Liver (tissue), 9 donors: ENCODE data around the gene SNN. TPM values are rescaled to one million over a fixed set of nuclear protein-coding genes. Genes with fewer than 3 reads are reported as not detected.

ENCODE experiments used
- DNase-seq: peaks from one replicate; pipeline ENCODE4 v3.0.0-alpha.2; 2017; ENCODE audit warnings: low spot score
- H3K27ac ChIP-seq, 2 donors: one replicate each; pipeline ENCODE4 v1.7.0; 2013; ENCODE audit warnings: inconsistent platforms in 2 of 2, low read length in 2 of 2, control low read depth in 1 of 2, low read depth in 1 of 2, mild to moderate bottlenecking in 1 of 2
- H3K27me3 ChIP-seq, 4 donors: one replicate each; pipeline versions ENCODE4 v1.6.1 to v1.7.0; 2013; ENCODE audit warnings: low read length in 3 of 4, inconsistent platforms in 1 of 4, mild to moderate bottlenecking in 1 of 4, moderate library complexity in 1 of 4; ENCODE audit not compliant: control insufficient read depth in 4 of 4, insufficient read depth in 4 of 4
- H3K36me3 ChIP-seq, 4 donors: one replicate each; pipeline versions ENCODE4 v1.6.1 to v1.7.0; 2013; ENCODE audit warnings: low read length in 3 of 4, mild to moderate bottlenecking in 3 of 4, low read depth in 1 of 4, moderate library complexity in 1 of 4; ENCODE audit not compliant: control insufficient read depth in 4 of 4, insufficient read depth in 3 of 4
- H3K4me1 ChIP-seq, 4 donors: one replicate each; pipeline versions ENCODE4 v1.6.1 to v1.7.0; 2013; ENCODE audit warnings: low read length in 3 of 4, mild to moderate bottlenecking in 3 of 4, moderate library complexity in 1 of 4; ENCODE audit not compliant: control insufficient read depth in 4 of 4, insufficient read depth in 4 of 4
- H3K4me3 ChIP-seq, 3 donors: one replicate each; pipeline versions ENCODE4 v1.6.1 to v1.7.0; 2013; ENCODE audit warnings: low read length in 3 of 3, control low read depth in 1 of 3, low read depth in 1 of 3, mild to moderate bottlenecking in 1 of 3
- H3K9ac ChIP-seq, 2 donors: one replicate each; pipeline ENCODE4 v1.7.0; 2013; ENCODE audit warnings: low read length in 2 of 2, mild to moderate bottlenecking in 2 of 2, moderate library complexity in 2 of 2, control low read depth in 1 of 2, low read depth in 1 of 2
- H3K9me3 ChIP-seq, 4 donors: one replicate each; pipeline versions ENCODE4 v1.6.1 to v1.7.0; 2013; ENCODE audit warnings: low read length in 3 of 4; ENCODE audit not compliant: control insufficient read depth in 4 of 4
- EGR1 ChIP-seq, 2 donors: IDR thresholded peaks; 2 replicates each; pipeline ENCODE4 v1.6.1; 2016 to 2018; ENCODE audit warnings: antibody characterized with exemption in 2 of 2, low read depth in 2 of 2
- FOXA1 ChIP-seq: IDR thresholded peaks from 2 replicates; pipeline ENCODE4 v1.6.1; 2016; ENCODE audit warnings: antibody characterized with exemption
- FOXA2 ChIP-seq: IDR thresholded peaks from 2 replicates; pipeline ENCODE4 v1.6.1; 2016; ENCODE audit warnings: antibody characterized with exemption
- GABPA ChIP-seq, 2 donors: IDR thresholded peaks in 1 of 2; conservative IDR thresholded peaks in 1 of 2; 2 replicates each; pipeline ENCODE4 v1.6.1; 2016; ENCODE audit warnings: antibody characterized with exemption in 2 of 2, mild to moderate bottlenecking in 1 of 2, moderate library complexity in 1 of 2
- HNF4A ChIP-seq, 2 donors: conservative IDR thresholded peaks; 2 replicates each; pipeline ENCODE4 v1.6.1; 2016; ENCODE audit warnings: antibody characterized with exemption in 2 of 2, mild to moderate bottlenecking in 2 of 2
- HNF4G ChIP-seq: IDR thresholded peaks from 2 replicates; pipeline ENCODE4 v1.6.1; 2016; ENCODE audit warnings: antibody characterized with exemption
- JUND ChIP-seq, 2 donors: IDR thresholded peaks; 2 replicates each; pipeline ENCODE4 v1.6.1; 2016; ENCODE audit warnings: antibody characterized with exemption in 2 of 2
- NR2F2 ChIP-seq: IDR thresholded peaks from 2 replicates; pipeline ENCODE4 v1.6.1; 2016; ENCODE audit warnings: antibody characterized with exemption
- RAD21 ChIP-seq, 2 donors: IDR thresholded peaks; 2 replicates each; pipeline ENCODE4 v1.6.1; 2016; ENCODE audit warnings: antibody characterized with exemption in 2 of 2, mild to moderate bottlenecking in 2 of 2
- RXRA ChIP-seq, 2 donors: IDR thresholded peaks; 2 replicates each; pipeline ENCODE4 v1.6.1; 2017 to 2018; ENCODE audit warnings: antibody characterized with exemption in 2 of 2, mild to moderate bottlenecking in 1 of 2
- SP1 ChIP-seq: IDR thresholded peaks from 2 replicates; pipeline ENCODE4 v1.6.1; 2018; ENCODE audit warnings: antibody characterized with exemption, mild to moderate bottlenecking
- TAF1 ChIP-seq: conservative IDR thresholded peaks from 2 replicates; pipeline ENCODE4 v1.6.1; 2016; ENCODE audit warnings: antibody characterized with exemption, mild to moderate bottlenecking
- YY1 ChIP-seq: IDR thresholded peaks from 2 replicates; pipeline ENCODE4 v1.6.1; 2016; ENCODE audit warnings: antibody characterized with exemption, mild to moderate bottlenecking
- WGBS: extraction: QIAGEN DNeasy Blood & Tissue Kit; methylation state at CpG from one replicate; pipeline ENCODE4 v1.1.7; 2013; 5-methylcytosine and 5-hydroxymethylcytosine counted together
- polyA plus RNA-seq, 2 donors: library from polyadenylated mRNA; stranded (reverse) in 1 of 2; unstranded in 1 of 2; fragments of 200-250 nt in 1 of 2; fragments of >200 nt in 1 of 2; fragmentation: Nextera tagmentation in 1 of 2; extraction: Ambion mirVana in 1 of 2; gene quantifications; one replicate each; pipeline versions ENCODE4 v1.2.1 to v1.2.3, GENCODE V29; 2013 to 2015
- total RNA-seq, 2 donors: library from RNA; depleted of rRNA; stranded (reverse); fragments of >200 nt; gene quantifications; one replicate each; pipeline ENCODE4 v1.2.3, GENCODE V29; 2014
- TF ChIP-seq, protein P1 (sequence below): fragments of 150-350 bp; IDR thresholded peaks from 2 replicates; pipeline ENCODE4 v1.5.1; 2017; ENCODE audit warnings: improper control_type of control experiment, low read depth, low read length; ENCODE audit not compliant: missing input control
- TF ChIP-seq, protein P2 (sequence below): IDR thresholded peaks from 2 replicates; pipeline ENCODE4 v1.6.1; 2016; ENCODE audit warnings: antibody characterized with exemption
- TF ChIP-seq, protein P3 (sequence below): IDR thresholded peaks from 2 replicates; pipeline ENCODE4 v1.6.1; 2016; ENCODE audit warnings: antibody characterized with exemption
- TF ChIP-seq, protein P4 (sequence below): IDR thresholded peaks from 2 replicates; pipeline ENCODE4 v1.6.1; 2016; ENCODE audit warnings: antibody characterized with exemption, mild to moderate bottlenecking
- TF ChIP-seq, protein P5 (sequence below): IDR thresholded peaks from 2 replicates; pipeline ENCODE4 v1.6.1; 2016; ENCODE audit warnings: antibody characterized with exemption
- donor health status: healthy.
- donor health status: healthy.
- donor health status: healthy.
- donor health status: healthy.
- donor health status: healthy.

The SNN gene
- total and polyA plus RNA-seq, 4 donors: 2.5 to 6.2 (median 5.3) TPM

DNA sequence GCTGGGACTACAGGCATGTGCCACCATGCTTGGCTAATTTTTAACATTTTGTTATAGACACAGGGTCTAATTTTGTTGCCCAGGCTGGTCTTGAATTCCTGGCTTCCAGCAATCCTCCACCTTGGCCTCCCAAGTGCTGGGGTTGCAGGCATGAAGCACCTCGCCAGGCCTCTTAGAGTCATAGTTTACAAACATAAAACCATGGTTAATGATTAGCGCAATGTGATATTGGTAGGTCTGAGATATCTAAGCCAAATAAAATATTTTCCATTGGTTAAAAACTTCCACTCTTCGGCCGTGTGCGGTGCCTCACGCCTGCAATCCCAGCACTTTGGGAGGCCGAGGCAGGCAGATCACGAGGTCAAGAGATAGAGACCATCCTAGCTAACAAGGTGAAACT, 57.8 kb downstream of the SNN start:
- no peaks in the 10 kb centered on the region for H3K27me3 ChIP-seq
- H3K36me3 ChIP-seq: peaks cover 8 to 18% (median 15%) of the 10 kb centered on the region in 4 donors
- WGBS: 36% methylated on average over 8 of the region's 8 CpGs
- no peak overlapping the region for H3K9ac ChIP-seq
- TF ChIP-seq SP1: peak; percentile 44
- no peak for TF ChIP-seq TAF1
- peak in 1 of 2 donors; percentile 65 for TF ChIP-seq JUND (IDR thresholded peaks at IDR 0.05)
- TF ChIP-seq, protein P1, sequence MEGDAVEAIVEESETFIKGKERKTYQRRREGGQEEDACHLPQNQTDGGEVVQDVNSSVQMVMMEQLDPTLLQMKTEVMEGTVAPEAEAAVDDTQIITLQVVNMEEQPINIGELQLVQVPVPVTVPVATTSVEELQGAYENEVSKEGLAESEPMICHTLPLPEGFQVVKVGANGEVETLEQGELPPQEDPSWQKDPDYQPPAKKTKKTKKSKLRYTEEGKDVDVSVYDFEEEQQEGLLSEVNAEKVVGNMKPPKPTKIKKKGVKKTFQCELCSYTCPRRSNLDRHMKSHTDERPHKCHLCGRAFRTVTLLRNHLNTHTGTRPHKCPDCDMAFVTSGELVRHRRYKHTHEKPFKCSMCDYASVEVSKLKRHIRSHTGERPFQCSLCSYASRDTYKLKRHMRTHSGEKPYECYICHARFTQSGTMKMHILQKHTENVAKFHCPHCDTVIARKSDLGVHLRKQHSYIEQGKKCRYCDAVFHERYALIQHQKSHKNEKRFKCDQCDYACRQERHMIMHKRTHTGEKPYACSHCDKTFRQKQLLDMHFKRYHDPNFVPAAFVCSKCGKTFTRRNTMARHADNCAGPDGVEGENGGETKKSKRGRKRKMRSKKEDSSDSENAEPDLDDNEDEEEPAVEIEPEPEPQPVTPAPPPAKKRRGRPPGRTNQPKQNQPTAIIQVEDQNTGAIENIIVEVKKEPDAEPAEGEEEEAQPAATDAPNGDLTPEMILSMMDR: no peak
- TF ChIP-seq, protein P2, sequence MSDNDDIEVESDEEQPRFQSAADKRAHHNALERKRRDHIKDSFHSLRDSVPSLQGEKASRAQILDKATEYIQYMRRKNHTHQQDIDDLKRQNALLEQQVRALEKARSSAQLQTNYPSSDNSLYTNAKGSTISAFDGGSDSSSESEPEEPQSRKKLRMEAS: peak; percentile 28
- TF ChIP-seq HNF4G: no peak
- peak; percentile 18 to 31 for TF ChIP-seq RAD21 (IDR thresholded peaks at IDR 0.05)
- peak; percentile 24 to 47 for TF ChIP-seq HNF4A (conservative IDR thresholded peaks at IDR 0.05)
- TF ChIP-seq FOXA1: no peak
- TF ChIP-seq, protein P3, sequence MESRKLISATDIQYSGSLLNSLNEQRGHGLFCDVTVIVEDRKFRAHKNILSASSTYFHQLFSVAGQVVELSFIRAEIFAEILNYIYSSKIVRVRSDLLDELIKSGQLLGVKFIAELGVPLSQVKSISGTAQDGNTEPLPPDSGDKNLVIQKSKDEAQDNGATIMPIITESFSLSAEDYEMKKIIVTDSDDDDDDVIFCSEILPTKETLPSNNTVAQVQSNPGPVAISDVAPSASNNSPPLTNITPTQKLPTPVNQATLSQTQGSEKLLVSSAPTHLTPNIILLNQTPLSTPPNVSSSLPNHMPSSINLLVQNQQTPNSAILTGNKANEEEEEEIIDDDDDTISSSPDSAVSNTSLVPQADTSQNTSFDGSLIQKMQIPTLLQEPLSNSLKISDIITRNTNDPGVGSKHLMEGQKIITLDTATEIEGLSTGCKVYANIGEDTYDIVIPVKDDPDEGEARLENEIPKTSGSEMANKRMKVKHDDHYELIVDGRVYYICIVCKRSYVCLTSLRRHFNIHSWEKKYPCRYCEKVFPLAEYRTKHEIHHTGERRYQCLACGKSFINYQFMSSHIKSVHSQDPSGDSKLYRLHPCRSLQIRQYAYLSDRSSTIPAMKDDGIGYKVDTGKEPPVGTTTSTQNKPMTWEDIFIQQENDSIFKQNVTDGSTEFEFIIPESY: peak; percentile 11
- TF ChIP-seq YY1: no peak
- no peak for TF ChIP-seq NR2F2
- TF ChIP-seq RXRA (IDR thresholded peaks at IDR 0.05): peak in 1 of 2 donors; percentile 65
- TF ChIP-seq FOXA2: no peak
- TF ChIP-seq, protein P4, sequence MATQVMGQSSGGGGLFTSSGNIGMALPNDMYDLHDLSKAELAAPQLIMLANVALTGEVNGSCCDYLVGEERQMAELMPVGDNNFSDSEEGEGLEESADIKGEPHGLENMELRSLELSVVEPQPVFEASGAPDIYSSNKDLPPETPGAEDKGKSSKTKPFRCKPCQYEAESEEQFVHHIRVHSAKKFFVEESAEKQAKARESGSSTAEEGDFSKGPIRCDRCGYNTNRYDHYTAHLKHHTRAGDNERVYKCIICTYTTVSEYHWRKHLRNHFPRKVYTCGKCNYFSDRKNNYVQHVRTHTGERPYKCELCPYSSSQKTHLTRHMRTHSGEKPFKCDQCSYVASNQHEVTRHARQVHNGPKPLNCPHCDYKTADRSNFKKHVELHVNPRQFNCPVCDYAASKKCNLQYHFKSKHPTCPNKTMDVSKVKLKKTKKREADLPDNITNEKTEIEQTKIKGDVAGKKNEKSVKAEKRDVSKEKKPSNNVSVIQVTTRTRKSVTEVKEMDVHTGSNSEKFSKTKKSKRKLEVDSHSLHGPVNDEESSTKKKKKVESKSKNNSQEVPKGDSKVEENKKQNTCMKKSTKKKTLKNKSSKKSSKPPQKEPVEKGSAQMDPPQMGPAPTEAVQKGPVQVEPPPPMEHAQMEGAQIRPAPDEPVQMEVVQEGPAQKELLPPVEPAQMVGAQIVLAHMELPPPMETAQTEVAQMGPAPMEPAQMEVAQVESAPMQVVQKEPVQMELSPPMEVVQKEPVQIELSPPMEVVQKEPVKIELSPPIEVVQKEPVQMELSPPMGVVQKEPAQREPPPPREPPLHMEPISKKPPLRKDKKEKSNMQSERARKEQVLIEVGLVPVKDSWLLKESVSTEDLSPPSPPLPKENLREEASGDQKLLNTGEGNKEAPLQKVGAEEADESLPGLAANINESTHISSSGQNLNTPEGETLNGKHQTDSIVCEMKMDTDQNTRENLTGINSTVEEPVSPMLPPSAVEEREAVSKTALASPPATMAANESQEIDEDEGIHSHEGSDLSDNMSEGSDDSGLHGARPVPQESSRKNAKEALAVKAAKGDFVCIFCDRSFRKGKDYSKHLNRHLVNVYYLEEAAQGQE: no peak
- TF ChIP-seq EGR1 (IDR thresholded peaks at IDR 0.05; ENCODE audit: low read depth in 2 of 2): peak; percentile 56 to 82
- no peak for TF ChIP-seq GABPA (IDR thresholded peaks at IDR 0.05 in 1 of 2, conservative IDR thresholded peaks at IDR 0.05 in 1 of 2)
- TF ChIP-seq, protein P5, sequence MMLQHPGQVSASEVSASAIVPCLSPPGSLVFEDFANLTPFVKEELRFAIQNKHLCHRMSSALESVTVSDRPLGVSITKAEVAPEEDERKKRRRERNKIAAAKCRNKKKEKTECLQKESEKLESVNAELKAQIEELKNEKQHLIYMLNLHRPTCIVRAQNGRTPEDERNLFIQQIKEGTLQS: no peak
- no peak overlapping the region for H3K4me3 ChIP-seq
- no peak for DNase-seq
- no peaks in the 10 kb centered on the region for H3K9me3 ChIP-seq
- H3K27ac ChIP-seq: peak overlapping the region; percentile 2 to 57
- peaks cover 11 to 45% (median 16%) of the 10 kb centered on the region in 4 donors for H3K4me1 ChIP-seq
